GM23338 (cell line): Measurements from ENCODE around the gene ENDOU.

ENCODE experiments used
- CREB1 ChIP-seq: fragments of 250-450 bp; sonication (Bioruptor Pico); IDR thresholded peaks from 2 replicates; pipeline ENCODE4 v1.5.0; 2020; ENCODE audit warnings: low read depth, mild to moderate bottlenecking, moderate library complexity
- EZH2 ChIP-seq: fragments of 200-600 bp; sonication (generic); IDR thresholded peaks from one replicate; pipeline ENCODE4 v1.8.0; 2017; ENCODE audit warnings: antibody characterized with exemption, mild to moderate bottlenecking, low read depth; ENCODE audit not compliant: unreplicated experiment
- POLR2AphosphoS5 ChIP-seq: IDR thresholded peaks from 2 replicates; pipeline ENCODE4 v1.6.1; 2016; ENCODE audit warnings: antibody characterized with exemption, low read depth
- STAT1 ChIP-seq: IDR thresholded peaks from one replicate; pipeline ENCODE4 v1.6.1; 2016; ENCODE audit warnings: antibody characterized with exemption; ENCODE audit not compliant: unreplicated experiment
- TF ChIP-seq, protein P1 (sequence below), 2 experiments: fragments of 200-600 bp in 1 of 2; sonication (generic) in 1 of 2; conservative IDR thresholded peaks; 2 replicates each; pipeline versions ENCODE4 v1.5.1 to v1.6.1; 2016 to 2017; ENCODE audit warnings: antibody characterized with exemption in 2 of 2, low read depth in 2 of 2, mild to moderate bottlenecking in 2 of 2, moderate library complexity in 1 of 2
- TF ChIP-seq, protein P2 (sequence below): IDR thresholded peaks from one replicate; pipeline ENCODE4 v1.6.1; 2018; ENCODE audit warnings: antibody characterized with exemption; ENCODE audit not compliant: unreplicated experiment

- TF ChIP-seq EZH2 (no peak), STAT1 (no peak), POLR2AphosphoS5 (no peak), CREB1 (no peak)
- TF ChIP-seq, protein P1, sequence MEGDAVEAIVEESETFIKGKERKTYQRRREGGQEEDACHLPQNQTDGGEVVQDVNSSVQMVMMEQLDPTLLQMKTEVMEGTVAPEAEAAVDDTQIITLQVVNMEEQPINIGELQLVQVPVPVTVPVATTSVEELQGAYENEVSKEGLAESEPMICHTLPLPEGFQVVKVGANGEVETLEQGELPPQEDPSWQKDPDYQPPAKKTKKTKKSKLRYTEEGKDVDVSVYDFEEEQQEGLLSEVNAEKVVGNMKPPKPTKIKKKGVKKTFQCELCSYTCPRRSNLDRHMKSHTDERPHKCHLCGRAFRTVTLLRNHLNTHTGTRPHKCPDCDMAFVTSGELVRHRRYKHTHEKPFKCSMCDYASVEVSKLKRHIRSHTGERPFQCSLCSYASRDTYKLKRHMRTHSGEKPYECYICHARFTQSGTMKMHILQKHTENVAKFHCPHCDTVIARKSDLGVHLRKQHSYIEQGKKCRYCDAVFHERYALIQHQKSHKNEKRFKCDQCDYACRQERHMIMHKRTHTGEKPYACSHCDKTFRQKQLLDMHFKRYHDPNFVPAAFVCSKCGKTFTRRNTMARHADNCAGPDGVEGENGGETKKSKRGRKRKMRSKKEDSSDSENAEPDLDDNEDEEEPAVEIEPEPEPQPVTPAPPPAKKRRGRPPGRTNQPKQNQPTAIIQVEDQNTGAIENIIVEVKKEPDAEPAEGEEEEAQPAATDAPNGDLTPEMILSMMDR (conservative IDR thresholded peaks at IDR 0.05; ENCODE audit: low read depth in 2 of 2), result no peak
- TF ChIP-seq, protein P2, sequence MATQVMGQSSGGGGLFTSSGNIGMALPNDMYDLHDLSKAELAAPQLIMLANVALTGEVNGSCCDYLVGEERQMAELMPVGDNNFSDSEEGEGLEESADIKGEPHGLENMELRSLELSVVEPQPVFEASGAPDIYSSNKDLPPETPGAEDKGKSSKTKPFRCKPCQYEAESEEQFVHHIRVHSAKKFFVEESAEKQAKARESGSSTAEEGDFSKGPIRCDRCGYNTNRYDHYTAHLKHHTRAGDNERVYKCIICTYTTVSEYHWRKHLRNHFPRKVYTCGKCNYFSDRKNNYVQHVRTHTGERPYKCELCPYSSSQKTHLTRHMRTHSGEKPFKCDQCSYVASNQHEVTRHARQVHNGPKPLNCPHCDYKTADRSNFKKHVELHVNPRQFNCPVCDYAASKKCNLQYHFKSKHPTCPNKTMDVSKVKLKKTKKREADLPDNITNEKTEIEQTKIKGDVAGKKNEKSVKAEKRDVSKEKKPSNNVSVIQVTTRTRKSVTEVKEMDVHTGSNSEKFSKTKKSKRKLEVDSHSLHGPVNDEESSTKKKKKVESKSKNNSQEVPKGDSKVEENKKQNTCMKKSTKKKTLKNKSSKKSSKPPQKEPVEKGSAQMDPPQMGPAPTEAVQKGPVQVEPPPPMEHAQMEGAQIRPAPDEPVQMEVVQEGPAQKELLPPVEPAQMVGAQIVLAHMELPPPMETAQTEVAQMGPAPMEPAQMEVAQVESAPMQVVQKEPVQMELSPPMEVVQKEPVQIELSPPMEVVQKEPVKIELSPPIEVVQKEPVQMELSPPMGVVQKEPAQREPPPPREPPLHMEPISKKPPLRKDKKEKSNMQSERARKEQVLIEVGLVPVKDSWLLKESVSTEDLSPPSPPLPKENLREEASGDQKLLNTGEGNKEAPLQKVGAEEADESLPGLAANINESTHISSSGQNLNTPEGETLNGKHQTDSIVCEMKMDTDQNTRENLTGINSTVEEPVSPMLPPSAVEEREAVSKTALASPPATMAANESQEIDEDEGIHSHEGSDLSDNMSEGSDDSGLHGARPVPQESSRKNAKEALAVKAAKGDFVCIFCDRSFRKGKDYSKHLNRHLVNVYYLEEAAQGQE, result no peak
Observed at GRCh38 chr12:47722136-47722834, 3.0 kb downstream of the ENDOU start.
